ENCODE measurements around the gene PSME2.
"Not testable (repeated sequence)": the region's sequence is repeated elsewhere in the genome, so short reads cannot be mapped to it uniquely, and the experiment has no call there.

PSME2 gene

GRCh38 chr14:24122416-24122815, 24.0 kb downstream of the PSME2 start:
- no peak overlapping the region for H3K4me3 Mint-ChIP-seq
- ATAC-seq = peak; percentile 39
- H3K4me1 Mint-ChIP-seq = peaks cover 12% of the 10 kb centered on the region
- H3K27me3 Mint-ChIP-seq = no peaks in the 10 kb centered on the region
- peak overlapping the region in 1 of 2 donors; percentile 19 for H3K27ac Mint-ChIP-seq
- no peaks in the 10 kb centered on the region for H3K9me3 Mint-ChIP-seq
- no peak for DNase-seq

GRCh38 chr14:24121210-24121609, 25.2 kb downstream of the PSME2 start:
- Mint-ChIP-seq H3K27ac (no peak overlapping the region), H3K4me3 (no peak overlapping the region), H3K4me1 (peaks cover 23% of the 10 kb centered on the region), H3K9me3 (no peaks in the 10 kb centered on the region), H3K27me3 (no peaks in the 10 kb centered on the region)
- no peak for ATAC-seq
- DNase-seq = no peak

GRCh38 chr14:24119691-24120090, 26.7 kb downstream of the PSME2 start:
- no peak for DNase-seq
- Mint-ChIP-seq H3K9me3 (no peaks in the 10 kb centered on the region), H3K27me3 (no peaks in the 10 kb centered on the region), H3K4me1 (peaks cover 35% of the 10 kb centered on the region), H3K4me3 (no peak overlapping the region), H3K27ac (no peak overlapping the region)
- ATAC-seq = no peak

GRCh38 chr14:24117179-24117578, 29.2 kb downstream of the PSME2 start:
- Mint-ChIP-seq H3K4me1 (peaks cover 22% of the 10 kb centered on the region), H3K27ac (no peak overlapping the region), H3K9me3 (no peaks in the 10 kb centered on the region), H3K27me3 (no peaks in the 10 kb centered on the region), H3K4me3 (no peak overlapping the region)
- no peak for DNase-seq
- ATAC-seq = no peak

GRCh38 chr14:24116128-24116814, 30.1 kb downstream of the PSME2 start:
- peak overlapping the region; percentile 94 to 97 for H3K4me3 Mint-ChIP-seq
- H3K27ac Mint-ChIP-seq = peak overlapping the region; percentile 87 to 99
- DNase-seq (no peak), ATAC-seq (no peak)
- H3K9me3 Mint-ChIP-seq = no peaks in the 10 kb centered on the region
- no peaks in the 10 kb centered on the region for H3K27me3 Mint-ChIP-seq
- H3K4me1 Mint-ChIP-seq = peaks cover 22% of the 10 kb centered on the region

GRCh38 chr14:24115422-24116127, 30.8 kb downstream of the PSME2 start:
- ATAC-seq (no peak), DNase-seq (no peak)
- no peaks in the 10 kb centered on the region for H3K9me3 Mint-ChIP-seq
- H3K4me3 Mint-ChIP-seq = peak overlapping the region; percentile 94 to 97
- peaks cover 22% of the 10 kb centered on the region for H3K4me1 Mint-ChIP-seq
- H3K27me3 Mint-ChIP-seq = no peaks in the 10 kb centered on the region
- H3K27ac Mint-ChIP-seq = peak overlapping the region; percentile 98 to 99

GRCh38 chr14:24114532-24115421, 31.6 kb downstream of the PSME2 start, which contains the start of the genes DCAF11 and NRL:
Gene DCAF11 (plus strand): TSS chr14:24114777. CDS start chr14:24115595, 818 bp downstream.
Gene NRL (minus strand): TSS chr14:24114949. CDS start chr14:24082848, 32,101 bp downstream.
- Mint-ChIP-seq H3K27ac (peak within 1 kb of the TSS; percentile 98 to 99), H3K4me3 (peak within 1 kb of the TSS; percentile 94 to 97), H3K9me3 (no peaks in the 10 kb centered on the region), H3K27me3 (no peaks in the 10 kb centered on the region), H3K4me1 (peaks cover 22% of the 10 kb centered on the region)
- ATAC-seq = peak; percentile 92
- peak; percentile 99 for DNase-seq

GRCh38 chr14:24113801-24114531, 32.4 kb downstream of the PSME2 start:
- ATAC-seq (peak; percentile 62), DNase-seq (peak; percentile 86 to 92)
- Mint-ChIP-seq H3K27ac (peak overlapping the region; percentile 98 to 99), H3K27me3 (no peaks in the 10 kb centered on the region), H3K4me1 (peaks cover 28% of the 10 kb centered on the region), H3K4me3 (peak overlapping the region; percentile 94 to 97), H3K9me3 (no peaks in the 10 kb centered on the region)

- H3K27ac Mint-ChIP-seq = peak overlapping the region; percentile 98 to 99
- no peaks in the 10 kb centered on the region for H3K9me3 Mint-ChIP-seq
- DNase-seq (no peak), ATAC-seq (no peak)
- H3K27me3 Mint-ChIP-seq = no peaks in the 10 kb centered on the region
- H3K4me1 Mint-ChIP-seq = peaks cover 33% of the 10 kb centered on the region
- H3K4me3 Mint-ChIP-seq = peak overlapping the region; percentile 94 to 97
Measured at GRCh38 chr14:24113379-24113800, 33.0 kb downstream of the PSME2 start.

- ATAC-seq (no peak), DNase-seq (no peak)
- Mint-ChIP-seq H3K27ac (no peak overlapping the region), H3K9me3 (no peaks in the 10 kb centered on the region), H3K4me1 (peaks cover 27% of the 10 kb centered on the region), H3K27me3 (no peaks in the 10 kb centered on the region), H3K4me3 (no peak overlapping the region)
Measured at GRCh38 chr14:24110523-24110922, 35.9 kb downstream of the PSME2 start.

- ATAC-seq = no peak
- Mint-ChIP-seq H3K27me3 (no peaks in the 10 kb centered on the region), H3K4me3 (no peak overlapping the region), H3K4me1 (peaks cover 27% of the 10 kb centered on the region), H3K9me3 (no peaks in the 10 kb centered on the region), H3K27ac (no peak overlapping the region)
- DNase-seq = no peak
Measured at GRCh38 chr14:24110060-24110459, 36.4 kb downstream of the PSME2 start.

- H3K4me1 Mint-ChIP-seq = peaks cover 28% of the 10 kb centered on the region
- peak overlapping the region; percentile 7 to 10 for H3K4me3 Mint-ChIP-seq
- no peaks in the 10 kb centered on the region for H3K9me3 Mint-ChIP-seq
- ATAC-seq (peak; percentile 43), DNase-seq (no peak)
- H3K27me3 Mint-ChIP-seq = no peaks in the 10 kb centered on the region
- H3K27ac Mint-ChIP-seq = peak overlapping the region; percentile 88 to 94
Measured at GRCh38 chr14:24108336-24108874, 38.0 kb downstream of the PSME2 start.

GRCh38 chr14:24106672-24107271, 39.6 kb downstream of the PSME2 start:
- Mint-ChIP-seq H3K4me3 (no peak overlapping the region), H3K4me1 (peaks cover 28% of the 10 kb centered on the region), H3K27ac (no peak overlapping the region), H3K9me3 (no peaks in the 10 kb centered on the region), H3K27me3 (no peaks in the 10 kb centered on the region)
- DNase-seq = no peak
- no peak for ATAC-seq

GRCh38 chr14:24105609-24106239, 40.7 kb downstream of the PSME2 start:
- H3K27ac Mint-ChIP-seq, H3K4me3 Mint-ChIP-seq, DNase-seq: not testable (repeated sequence)

More at GRCh38 chr14:24105609-24106239, 40.7 kb downstream of the PSME2 start:
- H3K9me3 Mint-ChIP-seq, H3K27me3 Mint-ChIP-seq, ATAC-seq: not testable (repeated sequence)
- H3K4me1 Mint-ChIP-seq = peaks cover 28% of the 10 kb centered on the region

Data from stimulated activated naive CD8-positive, alpha-beta T cell treated with anti-CD3 and anti-CD28 coated beads, Interleukin-15, amount 100 ng/mL, for 72 hours (primary cell).